H9 (cell line): ENCODE data around the gene TRHDE. TPM values are rescaled to one million over a fixed set of nuclear protein-coding genes. Genes with fewer than 3 reads are reported as not detected.

Source experiments
- DNase-seq: peaks from one replicate; pipeline ENCODE4 v3.0.0-alpha.2; 2017
- H2AFZ ChIP-seq: one replicate; pipeline ENCODE4 v1.6.1; 2013; ENCODE audit warnings: mild to moderate bottlenecking, low read length, control low read depth, moderate library complexity
- H2AK5ac ChIP-seq: 2 replicates; pipeline ENCODE4 v1.6.1; 2013; ENCODE audit warnings: low read length, control low read depth, mixed read lengths; ENCODE audit not compliant: insufficient read length
- H2BK120ac ChIP-seq: one replicate; pipeline ENCODE4 v1.6.1; 2013; ENCODE audit warnings: low read depth, mild to moderate bottlenecking, low read length, control low read depth, inconsistent platforms; ENCODE audit not compliant: poor library complexity, severe bottlenecking
- H2BK12ac ChIP-seq: 2 replicates; pipeline ENCODE4 v1.6.1; 2013; ENCODE audit warnings: low read length, control low read depth, mixed read lengths, low read depth; ENCODE audit not compliant: insufficient read length
- H2BK15ac ChIP-seq: 2 replicates; pipeline ENCODE4 v1.6.1; 2013; ENCODE audit warnings: low read depth, low read length, control low read depth
- H2BK20ac ChIP-seq: one replicate; pipeline ENCODE4 v1.6.1; 2013; ENCODE audit warnings: low read depth, mild to moderate bottlenecking, low read length, control low read depth, inconsistent platforms; ENCODE audit not compliant: poor library complexity, severe bottlenecking
- H2BK5ac ChIP-seq: 2 replicates; pipeline ENCODE4 v1.6.1; 2013; ENCODE audit warnings: low read length, control low read depth, mixed read lengths; ENCODE audit not compliant: insufficient read length
- H3K14ac ChIP-seq: 2 replicates; pipeline ENCODE4 v1.6.1; 2013; ENCODE audit warnings: low read length, control low read depth; ENCODE audit not compliant: insufficient read depth
- H3K18ac ChIP-seq: 2 replicates; pipeline ENCODE4 v1.6.1; 2013; ENCODE audit warnings: low read depth, mild to moderate bottlenecking, mixed read lengths, low read length, control low read depth; ENCODE audit not compliant: insufficient read length
- H3K23ac ChIP-seq: 2 replicates; pipeline ENCODE4 v1.6.1; 2013; ENCODE audit warnings: low read length, control low read depth, mixed read lengths, low read depth; ENCODE audit not compliant: insufficient read length
- H3K23me2 ChIP-seq: 2 replicates; pipeline ENCODE4 v1.6.1; 2013; ENCODE audit warnings: low read depth, mild to moderate bottlenecking, mixed read lengths, low read length, control low read depth; ENCODE audit not compliant: insufficient read length, poor library complexity, severe bottlenecking
- H3K27ac ChIP-seq: 2 replicates; pipeline ENCODE4 v1.5.1; 2013; ENCODE audit warnings: low read length, control low read depth, mixed read lengths, low read depth; ENCODE audit not compliant: insufficient read length
- H3K27me3 ChIP-seq: 2 replicates; pipeline ENCODE4 v1.6.1; 2013; ENCODE audit warnings: low read length, control low read depth, inconsistent platforms; ENCODE audit not compliant: insufficient read depth
- H3K4ac ChIP-seq: 2 replicates; pipeline ENCODE4 v1.6.1; 2013; ENCODE audit warnings: low read depth, mild to moderate bottlenecking, control low read depth, inconsistent platforms, low read length, moderate library complexity
- H3K4me1 ChIP-seq: 2 replicates; pipeline ENCODE4 v1.6.1; 2013; ENCODE audit warnings: low read length, control low read depth, inconsistent platforms; ENCODE audit not compliant: insufficient read depth
- H3K4me2 ChIP-seq: 2 replicates; pipeline ENCODE4 v1.6.1; 2013; ENCODE audit warnings: low read length, control low read depth, mixed read lengths; ENCODE audit not compliant: insufficient read length, insufficient read depth
- H3K56ac ChIP-seq: 2 replicates; pipeline ENCODE4 v1.6.1; 2013; ENCODE audit warnings: low read depth, mild to moderate bottlenecking, mixed read lengths, low read length, control low read depth; ENCODE audit not compliant: insufficient read length
- H3K79me1 ChIP-seq: 2 replicates; pipeline ENCODE4 v1.6.1; 2013; ENCODE audit warnings: low read depth, mild to moderate bottlenecking, moderate library complexity, low read length, control low read depth, inconsistent platforms; ENCODE audit not compliant: insufficient read depth, poor library complexity, severe bottlenecking
- H3K79me2 ChIP-seq: 2 replicates; pipeline ENCODE4 v1.6.1; 2013; ENCODE audit warnings: low read length, control low read depth, inconsistent platforms; ENCODE audit not compliant: insufficient read depth
- H3K9ac ChIP-seq: 2 replicates; pipeline ENCODE4 v1.6.1; 2013; ENCODE audit warnings: low read length, control low read depth, mixed read lengths; ENCODE audit not compliant: insufficient read length; ENCODE audit errors: extremely low read depth
- H3K9me3 ChIP-seq: one replicate; pipeline ENCODE4 v1.6.1; 2013; ENCODE audit warnings: low read depth, low read length, inconsistent platforms; ENCODE audit not compliant: control insufficient read depth
- H3T11ph ChIP-seq: one replicate; pipeline ENCODE4 v1.6.1; 2013; ENCODE audit warnings: mild to moderate bottlenecking, low read length, control low read depth, inconsistent platforms
- H4K20me1 ChIP-seq: one replicate; pipeline ENCODE4 v1.6.1; 2013; ENCODE audit not compliant: control insufficient read depth, insufficient read length, insufficient read depth
- H4K5ac ChIP-seq: 2 replicates; pipeline ENCODE4 v1.6.1; 2013; ENCODE audit warnings: low read depth, mild to moderate bottlenecking, mixed read lengths, low read length, control low read depth; ENCODE audit not compliant: insufficient read length
- H4K8ac ChIP-seq: replicated peaks from 2 replicates; pipeline ENCODE4 v1.6.1; 2013; ENCODE audit warnings: low read length, control low read depth, mixed read lengths, low read depth; ENCODE audit not compliant: insufficient read length
- H4K91ac ChIP-seq: 2 replicates; pipeline ENCODE4 v1.6.1; 2013; ENCODE audit warnings: low read depth, mild to moderate bottlenecking, moderate library complexity, mixed read lengths, low read length, control low read depth; ENCODE audit not compliant: insufficient read length
- H3K27ac Mint-ChIP-seq, 3 experiments: 2 replicates in 2 of 3; 3 replicates in 1 of 3; pipeline ENCODE4 v1.8.0; 2020 to 2021; ENCODE audit warnings: mixed read lengths in 3 of 3, mild to moderate bottlenecking in 1 of 3, moderate library complexity in 1 of 3
- H3K27me3 Mint-ChIP-seq: 2 replicates; pipeline ENCODE4 v1.8.0; 2021; ENCODE audit warnings: low read depth, mild to moderate bottlenecking, moderate library complexity, mixed read lengths
- H3K36me3 Mint-ChIP-seq, 3 experiments: 2 replicates in 2 of 3; 3 replicates in 1 of 3; pipeline ENCODE4 v1.8.0; 2020 to 2021; ENCODE audit warnings: low read depth in 3 of 3, mixed read lengths in 3 of 3; ENCODE audit not compliant: insufficient read depth in 1 of 3
- H3K4me1 Mint-ChIP-seq, 2 experiments: 2 replicates each; pipeline ENCODE4 v1.8.0; 2020; ENCODE audit warnings: mixed read lengths in 2 of 2
- H3K4me3 Mint-ChIP-seq, 2 experiments: 2 replicates in 1 of 2; 3 replicates in 1 of 2; pipeline ENCODE4 v1.8.0; 2020 to 2021; ENCODE audit warnings: mild to moderate bottlenecking in 2 of 2, mixed read lengths in 2 of 2, moderate library complexity in 1 of 2
- H3K9me3 Mint-ChIP-seq, 2 experiments: 2 replicates in 1 of 2; 3 replicates in 1 of 2; pipeline ENCODE4 v1.8.0; 2020; ENCODE audit warnings: mild to moderate bottlenecking in 2 of 2, mixed read lengths in 2 of 2, moderate library complexity in 1 of 2
- WGBS: extraction: QIAGEN DNeasy Blood & Tissue Kit; methylation state at CpG from one replicate; pipeline ENCODE4 v1.1.7; 2013; ENCODE audit warnings: missing lambda C conversion rate, low lambda C conversion rate, mixed read lengths; ENCODE audit not compliant: insufficient read length; ENCODE audit errors: extremely low coverage; 5-methylcytosine and 5-hydroxymethylcytosine counted together
- total RNA-seq: library from RNA; stranded (reverse); gene quantifications from 2 replicates; pipeline ENCODE4 v1.2.1, GENCODE V29; 2021
- TF ChIP-seq, protein P1 (sequence below): fragments of 200-600 bp; sonication (generic); conservative IDR thresholded peaks from 3 replicates; pipeline ENCODE4 v1.8.0; 2021; ENCODE audit warnings: antibody characterized with exemption, mild to moderate bottlenecking

TRHDE gene
- total RNA-seq, 1 experiment from 2014 or later = 1.0 TPM

DNA sequence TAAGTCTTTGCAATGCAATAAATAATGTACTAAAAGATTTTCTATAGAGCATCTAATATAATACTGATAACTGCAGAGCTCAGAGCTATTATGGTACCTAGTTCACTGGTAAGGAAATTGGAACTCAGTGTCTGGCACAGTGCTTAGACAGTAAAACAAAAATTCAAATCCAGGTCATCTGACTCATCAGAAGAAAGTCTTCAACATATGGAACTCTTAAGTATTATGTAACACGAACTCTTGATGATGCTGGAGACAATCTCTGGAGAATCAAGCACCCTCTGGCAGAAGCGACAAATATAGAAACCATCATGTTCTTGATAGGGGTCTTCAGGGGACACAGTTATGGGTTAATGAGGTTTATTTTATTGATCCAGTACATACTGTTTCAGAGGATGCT is 37.3 kb upstream of the TRHDE start:
- H3T11ph ChIP-seq = no peak overlapping the region
- TF ChIP-seq, protein P1, sequence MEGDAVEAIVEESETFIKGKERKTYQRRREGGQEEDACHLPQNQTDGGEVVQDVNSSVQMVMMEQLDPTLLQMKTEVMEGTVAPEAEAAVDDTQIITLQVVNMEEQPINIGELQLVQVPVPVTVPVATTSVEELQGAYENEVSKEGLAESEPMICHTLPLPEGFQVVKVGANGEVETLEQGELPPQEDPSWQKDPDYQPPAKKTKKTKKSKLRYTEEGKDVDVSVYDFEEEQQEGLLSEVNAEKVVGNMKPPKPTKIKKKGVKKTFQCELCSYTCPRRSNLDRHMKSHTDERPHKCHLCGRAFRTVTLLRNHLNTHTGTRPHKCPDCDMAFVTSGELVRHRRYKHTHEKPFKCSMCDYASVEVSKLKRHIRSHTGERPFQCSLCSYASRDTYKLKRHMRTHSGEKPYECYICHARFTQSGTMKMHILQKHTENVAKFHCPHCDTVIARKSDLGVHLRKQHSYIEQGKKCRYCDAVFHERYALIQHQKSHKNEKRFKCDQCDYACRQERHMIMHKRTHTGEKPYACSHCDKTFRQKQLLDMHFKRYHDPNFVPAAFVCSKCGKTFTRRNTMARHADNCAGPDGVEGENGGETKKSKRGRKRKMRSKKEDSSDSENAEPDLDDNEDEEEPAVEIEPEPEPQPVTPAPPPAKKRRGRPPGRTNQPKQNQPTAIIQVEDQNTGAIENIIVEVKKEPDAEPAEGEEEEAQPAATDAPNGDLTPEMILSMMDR = no peak
- H3K9ac ChIP-seq = no peak overlapping the region
- Mint-ChIP-seq H3K9me3 (peaks cover 0 to 3% of the 10 kb centered on the region in 2 experiments; a peak in 2 of 5 replicates), H3K4me1 (peaks cover 5 to 6% of the 10 kb centered on the region in 2 experiments), H3K4me3 (no peak overlapping the region), H3K27me3 (no peaks in the 10 kb centered on the region), H3K36me3 (no peaks in the 10 kb centered on the region; a peak in 1 of 7 replicates), H3K27ac (no peak overlapping the region)
- no peak overlapping the region for H3K4ac ChIP-seq
- H3K4me1 ChIP-seq = no peaks in the 10 kb centered on the region
- no peaks in the 10 kb centered on the region for H3K27me3 ChIP-seq
- H4K5ac ChIP-seq = no peak overlapping the region
- no peaks in the 10 kb centered on the region for H3K79me1 ChIP-seq
- H3K23ac ChIP-seq = no peak overlapping the region
- no CpG with 5 or more reads among the region's 2 CpGs for WGBS
- no peak overlapping the region for H3K14ac ChIP-seq
- no peak overlapping the region for H4K91ac ChIP-seq
- no peak overlapping the region for H2BK120ac ChIP-seq
- no peak overlapping the region for H3K56ac ChIP-seq
- H4K8ac ChIP-seq = no peak overlapping the region
- DNase-seq = no peak
- no peak overlapping the region for H2AFZ ChIP-seq
- no peak overlapping the region for H2BK20ac ChIP-seq
- no peak overlapping the region for H3K27ac ChIP-seq
- no peak overlapping the region for H2BK15ac ChIP-seq
- no peaks in the 10 kb centered on the region for H3K23me2 ChIP-seq
- H2AK5ac ChIP-seq = no peak overlapping the region
- H3K18ac ChIP-seq = no peak overlapping the region
- no peak overlapping the region for H3K4me2 ChIP-seq
- H4K20me1 ChIP-seq = no peaks in the 10 kb centered on the region
- H2BK12ac ChIP-seq = no peak overlapping the region
- no peaks in the 10 kb centered on the region for H3K79me2 ChIP-seq
- no peaks in the 10 kb centered on the region for H3K9me3 ChIP-seq
- no peak overlapping the region for H2BK5ac ChIP-seq
